Activated B cell treated with CpG ODN at 0.5 μM for 24 hours (primary cell): ENCODE measurements around the gene CFAP100. TPM values are rescaled to one million over a fixed set of nuclear protein-coding genes. Genes with fewer than 3 reads are reported as not detected.

Experiments
- ATAC-seq: fragments of 200-7000 bp; cut with Tn5 transposase; one replicate; pipeline ENCODE4 v1.10.0; 2021; ENCODE audit warnings: low read depth, mild to moderate bottlenecking, moderate library complexity
- CTCF ChIA-PET: fragments of 350-600 bp; sonication (Branson Sonifier 250); formaldehyde crosslinking; loops from one replicate; lab custom pipeline; 2021; ENCODE audit warnings: antibody characterized with exemption; lab: Charles Lee
- POLR2A ChIA-PET: fragments of 350-600 bp; sonication (Branson Sonifier 250); formaldehyde crosslinking; loops from one replicate; lab custom pipeline; 2021; ENCODE audit warnings: antibody characterized with exemption; lab: Charles Lee
- DNase-seq: peaks from one replicate; pipeline ENCODE4 v3.0.0; 2022
- H3K27ac Mint-ChIP-seq: one replicate; pipeline ENCODE4 v1.8.0; 2020; ENCODE audit warnings: mixed read lengths
- H3K27me3 Mint-ChIP-seq: one replicate; pipeline ENCODE4 v1.8.0; 2021; ENCODE audit warnings: mixed read lengths
- H3K36me3 Mint-ChIP-seq: one replicate; pipeline ENCODE4 v1.8.0; 2021; ENCODE audit warnings: low read depth, mixed read lengths
- H3K4me1 Mint-ChIP-seq: one replicate; pipeline ENCODE4 v1.8.0; 2021; ENCODE audit warnings: mixed read lengths
- H3K4me3 Mint-ChIP-seq: one replicate; pipeline ENCODE4 v1.8.0; 2020; ENCODE audit warnings: mild to moderate bottlenecking, mixed read lengths
- H3K9me3 Mint-ChIP-seq: one replicate; pipeline ENCODE4 v1.8.0; 2020; ENCODE audit warnings: mixed read lengths
- intact Hi-C: fragments of 100-400 bp; cut with micrococcal nuclease; formaldehyde crosslinking; loops from one replicate; pipeline ENCODE4 v1.15.1; 2024
- total RNA-seq: library from RNA; stranded (reverse); gene quantifications from 2 replicates; pipeline ENCODE4 v1.2.3, GENCODE V29; 2022
- TF ChIP-seq, protein P1 (sequence below): fragments of 200-600 bp; IDR thresholded peaks from one replicate; pipeline ENCODE4 v1.8.0; 2022; ENCODE audit warnings: antibody characterized with exemption, mild to moderate bottlenecking

CFAP100 gene
- total RNA-seq, 1 donor from 2014 or later, result not detected

DNA sequence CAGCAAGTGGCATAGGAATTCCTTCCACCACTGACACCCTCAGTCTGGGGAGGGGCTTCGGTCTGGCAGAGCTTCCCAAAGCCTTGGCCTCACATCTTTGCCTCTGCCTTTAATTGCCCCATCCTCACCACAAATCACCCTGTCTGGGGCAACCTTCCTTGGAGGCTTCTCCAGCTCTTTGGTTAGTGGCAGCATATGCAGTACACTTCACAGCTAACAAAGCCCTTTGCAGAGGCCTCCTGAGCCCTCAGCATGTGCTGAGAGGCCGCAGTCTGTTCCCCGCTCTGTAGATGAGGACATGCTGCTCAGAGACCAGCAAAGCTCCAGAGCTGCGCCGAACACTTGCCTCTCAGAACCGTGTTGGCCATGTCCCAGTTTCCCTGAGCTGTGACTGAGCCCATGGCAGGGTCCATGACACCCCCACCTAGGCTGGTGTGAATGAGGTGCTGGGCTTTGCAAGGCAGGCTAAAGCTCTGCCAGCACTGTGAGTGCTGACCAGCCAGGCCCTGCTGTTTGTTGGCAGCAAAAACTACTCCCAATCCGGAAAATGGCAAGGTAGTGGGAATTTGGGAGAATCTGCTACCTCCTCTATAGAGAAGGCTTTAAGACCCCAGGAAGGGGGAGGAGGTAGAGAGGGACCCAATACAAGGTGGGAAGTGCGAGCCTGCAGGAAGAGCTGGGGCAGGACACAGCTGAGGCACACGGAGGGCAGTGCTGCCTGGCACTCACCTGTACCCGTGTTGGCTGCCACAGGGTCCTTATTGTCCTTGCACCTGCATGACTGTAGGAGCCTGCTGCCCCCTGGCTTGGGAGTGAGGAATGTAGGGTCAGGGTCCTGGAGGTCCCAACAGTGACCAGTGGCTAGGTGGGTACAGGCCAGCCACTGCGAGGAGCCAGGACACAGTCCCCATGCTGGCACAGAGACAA is 29.1 kb upstream of the CFAP100 start:
- Mint-ChIP-seq H3K4me1 (no peaks in the 10 kb centered on the region), H3K36me3 (no peaks in the 10 kb centered on the region)
- CTCF ChIA-PET, result no interaction called here

DNA sequence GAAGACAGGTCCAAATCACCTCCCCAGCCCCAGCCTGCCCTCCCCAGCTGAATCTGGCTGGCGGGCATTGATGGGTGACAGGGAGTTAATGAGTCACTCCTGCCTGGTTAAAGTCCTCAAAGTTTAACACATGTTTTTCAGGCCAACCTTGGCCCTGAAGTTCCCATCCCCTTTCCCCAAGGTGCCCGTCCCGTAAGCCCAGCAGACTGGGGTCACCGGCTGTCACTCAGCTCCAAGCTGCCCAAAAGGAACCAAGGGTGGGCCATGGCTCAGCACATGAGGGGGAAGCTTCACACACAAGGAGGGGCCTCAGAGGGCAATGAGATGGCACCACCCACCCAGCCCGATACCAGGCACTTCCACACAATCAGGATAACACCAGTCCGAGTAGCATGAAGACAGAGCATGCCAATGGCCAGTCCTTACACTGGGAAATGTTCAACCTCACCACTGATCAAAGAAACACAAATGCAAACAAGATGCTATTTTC is 27.3 kb upstream of the CFAP100 start:
- TF ChIP-seq, protein P1, sequence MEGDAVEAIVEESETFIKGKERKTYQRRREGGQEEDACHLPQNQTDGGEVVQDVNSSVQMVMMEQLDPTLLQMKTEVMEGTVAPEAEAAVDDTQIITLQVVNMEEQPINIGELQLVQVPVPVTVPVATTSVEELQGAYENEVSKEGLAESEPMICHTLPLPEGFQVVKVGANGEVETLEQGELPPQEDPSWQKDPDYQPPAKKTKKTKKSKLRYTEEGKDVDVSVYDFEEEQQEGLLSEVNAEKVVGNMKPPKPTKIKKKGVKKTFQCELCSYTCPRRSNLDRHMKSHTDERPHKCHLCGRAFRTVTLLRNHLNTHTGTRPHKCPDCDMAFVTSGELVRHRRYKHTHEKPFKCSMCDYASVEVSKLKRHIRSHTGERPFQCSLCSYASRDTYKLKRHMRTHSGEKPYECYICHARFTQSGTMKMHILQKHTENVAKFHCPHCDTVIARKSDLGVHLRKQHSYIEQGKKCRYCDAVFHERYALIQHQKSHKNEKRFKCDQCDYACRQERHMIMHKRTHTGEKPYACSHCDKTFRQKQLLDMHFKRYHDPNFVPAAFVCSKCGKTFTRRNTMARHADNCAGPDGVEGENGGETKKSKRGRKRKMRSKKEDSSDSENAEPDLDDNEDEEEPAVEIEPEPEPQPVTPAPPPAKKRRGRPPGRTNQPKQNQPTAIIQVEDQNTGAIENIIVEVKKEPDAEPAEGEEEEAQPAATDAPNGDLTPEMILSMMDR, result no peak
- intact Hi-C loops, result no loop called here
- ATAC-seq, result no peak
- DNase-seq, result no peak
- H3K4me1 Mint-ChIP-seq, result no peaks in the 10 kb centered on the region
- no peaks in the 10 kb centered on the region for H3K36me3 Mint-ChIP-seq
- POLR2A ChIA-PET, result no interaction called here
- H3K27ac Mint-ChIP-seq, result no peak overlapping the region
- CTCF ChIA-PET, result no interaction called here
- H3K4me3 Mint-ChIP-seq, result no peak overlapping the region
- H3K9me3 Mint-ChIP-seq, result no peaks in the 10 kb centered on the region
- H3K27me3 Mint-ChIP-seq, result peaks cover 4% of the 10 kb centered on the region

More for the DNA sequence above, 29.1 kb upstream of the CFAP100 start:
- Mint-ChIP-seq H3K27ac (no peak overlapping the region), H3K9me3 (no peaks in the 10 kb centered on the region), H3K4me3 (no peak overlapping the region), H3K27me3 (peaks cover 14% of the 10 kb centered on the region)
- ATAC-seq, result no peak
- DNase-seq, result no peak
- TF ChIP-seq, protein P1, result no peak
- intact Hi-C loops, result no loop called here
- POLR2A ChIA-PET, result no interaction called here

DNA sequence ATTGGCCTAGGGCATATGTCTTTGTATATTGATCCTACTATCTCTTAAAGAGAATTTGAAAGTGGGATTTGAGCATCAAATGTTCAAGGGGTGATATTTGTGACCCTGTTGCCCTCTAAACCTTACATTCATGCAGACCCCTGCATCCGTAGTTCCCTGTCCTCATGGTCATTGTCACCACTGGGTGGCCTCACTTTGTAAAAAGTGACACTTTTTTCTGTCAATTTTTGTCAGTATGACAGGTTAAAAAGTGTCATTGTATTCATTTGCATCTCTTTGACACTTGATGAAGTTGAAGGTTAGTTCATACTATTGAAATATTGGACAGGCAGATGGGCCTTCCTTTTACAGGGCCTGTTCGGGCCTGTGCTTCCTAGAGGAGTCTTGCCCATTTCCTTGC is 25.2 kb upstream of the CFAP100 start:
- intact Hi-C loops, result no loop called here
- TF ChIP-seq, protein P1, result no peak
- ChIA-PET POLR2A (no interaction called here), CTCF (no interaction called here)
- Mint-ChIP-seq H3K9me3 (no peaks in the 10 kb centered on the region), H3K27ac (no peak overlapping the region), H3K36me3 (no peaks in the 10 kb centered on the region), H3K4me1 (no peaks in the 10 kb centered on the region), H3K27me3 (peaks cover 3% of the 10 kb centered on the region), H3K4me3 (no peak overlapping the region)
- ATAC-seq (no peak), DNase-seq (no peak)

DNA sequence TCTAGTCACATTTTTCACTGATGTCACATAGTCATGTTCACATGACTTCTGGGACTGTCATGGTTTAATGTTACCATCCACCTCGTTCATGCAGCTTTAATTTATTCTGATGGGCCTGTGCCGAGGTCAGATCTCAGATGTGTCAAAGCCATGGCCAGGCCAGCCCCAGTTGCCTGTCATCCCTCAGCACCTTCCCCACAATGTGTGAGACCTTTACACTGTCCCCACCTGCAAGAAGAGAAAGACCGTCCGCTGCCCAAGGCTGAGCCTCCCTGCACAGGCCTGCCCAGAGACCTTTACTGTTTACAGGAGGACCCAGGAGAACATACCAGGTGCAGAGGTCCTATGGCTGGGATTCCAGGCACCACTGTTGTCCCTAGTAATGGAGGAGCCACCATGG is 24.7 kb upstream of the CFAP100 start:
- intact Hi-C loops, result no loop called here
- TF ChIP-seq, protein P1, result no peak
- DNase-seq (no peak), ATAC-seq (no peak)
- Mint-ChIP-seq H3K27me3 (peaks cover 3% of the 10 kb centered on the region), H3K4me3 (no peak overlapping the region), H3K4me1 (no peaks in the 10 kb centered on the region), H3K27ac (no peak overlapping the region), H3K36me3 (no peaks in the 10 kb centered on the region), H3K9me3 (no peaks in the 10 kb centered on the region)
- POLR2A ChIA-PET, result no interaction called here
- CTCF ChIA-PET, result no interaction called here

DNA sequence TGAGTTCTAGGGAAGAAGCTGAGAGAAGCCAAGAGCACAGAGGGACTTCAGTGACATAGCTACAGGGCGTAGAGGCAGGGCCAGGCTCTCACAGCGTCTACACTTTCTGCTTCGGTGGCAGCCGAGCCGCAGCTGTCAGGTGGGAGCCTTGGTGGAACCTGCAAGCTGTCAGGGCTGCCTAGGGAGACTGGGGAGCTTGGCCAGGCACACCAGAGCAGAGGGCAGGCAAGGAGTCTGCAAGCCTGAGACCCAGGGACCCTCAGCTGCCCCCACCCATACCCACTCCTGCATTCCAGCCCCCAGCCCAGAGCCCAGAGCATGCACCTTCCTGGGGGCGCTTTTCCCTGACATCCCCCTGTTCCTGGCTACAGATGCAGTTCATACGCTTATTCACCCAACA is 24.1 kb upstream of the CFAP100 start:
- H3K9me3 Mint-ChIP-seq, result no peaks in the 10 kb centered on the region
- ATAC-seq, result no peak
- intact Hi-C loops, result no loop called here
- CTCF ChIA-PET, result no interaction called here
- POLR2A ChIA-PET, result no interaction called here
- H3K27me3 Mint-ChIP-seq, result peaks cover 3% of the 10 kb centered on the region
- TF ChIP-seq, protein P1, result no peak
- H3K36me3 Mint-ChIP-seq, result no peaks in the 10 kb centered on the region
- H3K4me1 Mint-ChIP-seq, result no peaks in the 10 kb centered on the region
- DNase-seq, result no peak
- H3K4me3 Mint-ChIP-seq, result no peak overlapping the region
- H3K27ac Mint-ChIP-seq, result no peak overlapping the region
